ENCODE results near the gene EXOC6.
"Not testable (repeated sequence)": the region's sequence is repeated elsewhere in the genome, so short reads cannot be mapped to it uniquely, and the experiment has no call there.

Gene EXOC6

GRCh38 chr10:93098816-93099215 is 250.5 kb downstream of the EXOC6 start:
- Histone ChIP-seq H3K27ac (ENCODE audit: low read depth, low read length) (no peak overlapping the region), H3K27me3 (ENCODE audit: control insufficient read depth in 1 of 2, insufficient read depth in 2 of 2, low read length in 2 of 2) (peaks cover 0 to 2% of the 10 kb centered on the region in 2 donors)

DNA sequence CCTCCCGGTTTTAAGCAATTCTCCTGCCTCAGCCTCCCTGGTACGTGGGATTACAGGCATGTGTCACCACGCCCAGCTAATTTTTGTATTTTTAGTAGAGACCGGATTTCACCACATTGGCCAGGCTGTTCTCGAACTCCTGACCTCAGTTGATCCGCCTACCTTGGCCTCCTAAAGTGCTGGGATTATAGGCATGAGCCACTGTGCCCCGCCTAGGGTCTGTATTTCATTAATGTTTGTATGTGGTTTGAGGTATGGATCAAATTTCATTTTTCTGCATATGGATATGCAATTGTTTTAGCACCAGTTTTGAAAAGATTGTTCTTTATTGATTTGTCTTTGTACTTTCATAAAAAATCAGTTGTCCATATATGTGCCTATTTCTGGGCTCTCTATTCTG is 251.3 kb downstream of the EXOC6 start:
- no peak overlapping the region for H3K4me3 ChIP-seq (ENCODE audit: low read depth in 1 of 2, low read length in 2 of 2)
- H3K27me3 ChIP-seq (ENCODE audit: control insufficient read depth in 1 of 2, insufficient read depth in 2 of 2, low read length in 2 of 2) = peaks cover 0 to 2% of the 10 kb centered on the region in 2 donors
- no peaks in the 10 kb centered on the region for H3K36me3 ChIP-seq (ENCODE audit: control insufficient read depth in 1 of 2, insufficient read depth in 2 of 2, low read length in 2 of 2)
- no peaks in the 10 kb centered on the region for H3K4me1 ChIP-seq (ENCODE audit: control insufficient read depth in 1 of 2, insufficient read depth in 2 of 2, low read length in 2 of 2)
- no peak overlapping the region for H3K9ac ChIP-seq (ENCODE audit: low read depth in 1 of 2, low read length in 2 of 2)
- H3K9me3 ChIP-seq (ENCODE audit: control insufficient read depth in 1 of 2, low read length in 2 of 2) = no peaks in the 10 kb centered on the region
- no peak overlapping the region for H3K27ac ChIP-seq (ENCODE audit: low read depth, low read length)

More at GRCh38 chr10:93098816-93099215, 250.5 kb downstream of the EXOC6 start:
- no peak overlapping the region for H3K4me3 ChIP-seq (ENCODE audit: low read depth in 1 of 2, low read length in 2 of 2)
- no peaks in the 10 kb centered on the region for H3K36me3 ChIP-seq (ENCODE audit: control insufficient read depth in 1 of 2, insufficient read depth in 2 of 2, low read length in 2 of 2)
- no peaks in the 10 kb centered on the region for H3K9me3 ChIP-seq (ENCODE audit: control insufficient read depth in 1 of 2, low read length in 2 of 2)
- no peak overlapping the region for H3K9ac ChIP-seq (ENCODE audit: low read depth in 1 of 2, low read length in 2 of 2)
- H3K4me1 ChIP-seq (ENCODE audit: control insufficient read depth in 1 of 2, insufficient read depth in 2 of 2, low read length in 2 of 2) = no peaks in the 10 kb centered on the region

DNA sequence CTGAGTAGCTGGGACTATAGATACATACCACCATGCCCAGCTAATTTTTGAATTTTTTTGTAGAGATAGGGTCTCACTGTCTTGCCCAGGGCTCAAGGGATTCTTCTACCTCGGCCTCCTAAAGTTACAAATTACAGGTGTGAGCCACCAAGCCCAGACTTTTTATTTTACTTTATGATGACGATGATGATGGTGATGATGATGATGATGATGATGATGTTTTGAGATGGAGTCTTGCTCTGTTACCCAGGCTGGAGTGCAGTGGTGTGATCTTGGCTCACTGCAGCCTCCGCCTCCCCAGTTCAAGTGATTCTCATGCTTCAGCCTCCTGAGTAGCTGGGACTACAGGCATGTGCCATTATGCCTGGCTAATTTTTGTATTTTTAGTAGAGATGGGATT is 252.8 kb downstream of the EXOC6 start:
- not testable (repeated sequence) for H3K36me3 ChIP-seq (ENCODE audit: control insufficient read depth in 1 of 2, insufficient read depth in 2 of 2, low read length in 2 of 2); H3K4me3 ChIP-seq (ENCODE audit: low read depth in 1 of 2, low read length in 2 of 2); H3K27me3 ChIP-seq (ENCODE audit: control insufficient read depth in 1 of 2, insufficient read depth in 2 of 2, low read length in 2 of 2); H3K27ac ChIP-seq (ENCODE audit: low read depth, low read length); H3K4me1 ChIP-seq (ENCODE audit: control insufficient read depth in 1 of 2, insufficient read depth in 2 of 2, low read length in 2 of 2); H3K9me3 ChIP-seq (ENCODE audit: control insufficient read depth in 1 of 2, low read length in 2 of 2); H3K9ac ChIP-seq (ENCODE audit: low read depth in 1 of 2, low read length in 2 of 2)

GRCh38 chr10:93103953-93104352 is 255.6 kb downstream of the EXOC6 start:
- Histone ChIP-seq H3K4me1 (ENCODE audit: control insufficient read depth in 1 of 2, insufficient read depth in 2 of 2, low read length in 2 of 2) (no peaks in the 10 kb centered on the region), H3K27me3 (ENCODE audit: control insufficient read depth in 1 of 2, insufficient read depth in 2 of 2, low read length in 2 of 2) (no peaks in the 10 kb centered on the region), H3K9ac (ENCODE audit: low read depth in 1 of 2, low read length in 2 of 2) (no peak overlapping the region), H3K9me3 (ENCODE audit: control insufficient read depth in 1 of 2, low read length in 2 of 2) (no peaks in the 10 kb centered on the region), H3K36me3 (ENCODE audit: control insufficient read depth in 1 of 2, insufficient read depth in 2 of 2, low read length in 2 of 2) (no peaks in the 10 kb centered on the region), H3K27ac (ENCODE audit: low read depth, low read length) (no peak overlapping the region), H3K4me3 (ENCODE audit: low read depth in 1 of 2, low read length in 2 of 2) (no peak overlapping the region)

GRCh38 chr10:93106631-93107072 is 258.3 kb downstream of the EXOC6 start:
- no peaks in the 10 kb centered on the region for H3K27me3 ChIP-seq (ENCODE audit: control insufficient read depth in 1 of 2, insufficient read depth in 2 of 2, low read length in 2 of 2)
- no peak overlapping the region for H3K4me3 ChIP-seq (ENCODE audit: low read depth in 1 of 2, low read length in 2 of 2)
- H3K36me3 ChIP-seq (ENCODE audit: control insufficient read depth in 1 of 2, insufficient read depth in 2 of 2, low read length in 2 of 2) = no peaks in the 10 kb centered on the region
- H3K9ac ChIP-seq (ENCODE audit: low read depth in 1 of 2, low read length in 2 of 2) = no peak overlapping the region
- H3K27ac ChIP-seq (ENCODE audit: low read depth, low read length) = no peak overlapping the region
- H3K9me3 ChIP-seq (ENCODE audit: control insufficient read depth in 1 of 2, low read length in 2 of 2) = no peaks in the 10 kb centered on the region
- H3K4me1 ChIP-seq (ENCODE audit: control insufficient read depth in 1 of 2, insufficient read depth in 2 of 2, low read length in 2 of 2) = no peaks in the 10 kb centered on the region

Measured in duodenal mucosa (tissue), 2 donors.